Endothelial cell of umbilical vein (primary cell): ENCODE results near the gene IGFL2. TPM values are rescaled to one million over a fixed set of nuclear protein-coding genes. Genes with fewer than 3 reads are reported as not detected.

Source experiments
- BruUV-seq: library from RNA; stranded (reverse); fragments of 400-500 nt; replicated peaks from 2 replicates; lab custom pipeline; 2021; lab: Mats Ljungman, UMichigan
- CTCF ChIA-PET: fragments of 300-600, 350-600 bp; sonication (Branson Sonifier 250); formaldehyde crosslinking; loops from one replicate; lab custom pipeline; 2021; ENCODE audit warnings: antibody characterized with exemption, inconsistent platforms; lab: Charles Lee
- POLR2A ChIA-PET: fragments of 300-600, 350-600 bp; sonication (Branson Sonifier 250); formaldehyde crosslinking; loops from one replicate; lab custom pipeline; 2021; ENCODE audit warnings: antibody characterized with exemption, inconsistent platforms; lab: Charles Lee
- DNase-seq: peaks from one replicate; pipeline ENCODE4 v3.0.0-alpha.2; 2011; ENCODE audit warnings: low read depth, low spot score
- FAIRE-seq: peaks from 2 replicates; lab custom pipeline; 2011; peaks lifted over from hg19 to GRCh38; lab: Jason Lieb, UNC
- H2AFZ ChIP-seq: 2 replicates; pipeline ENCODE4 v1.6.0; 2012; ENCODE audit warnings: low read depth, low read length, control low read depth, inconsistent platforms
- H3K27ac ChIP-seq: 2 replicates; pipeline ENCODE4 v1.5.1; 2011; ENCODE audit warnings: low read depth, mild to moderate bottlenecking, control low read depth, low read length, moderate library complexity; ENCODE audit not compliant: insufficient read depth
- H3K27me3 ChIP-seq, 2 experiments: 2 replicates each; pipeline versions ENCODE4 v1.6.0 to v1.6.1; 2011; ENCODE audit warnings: low read length in 2 of 2, mixed read lengths in 1 of 2; ENCODE audit not compliant: control insufficient read depth in 2 of 2, insufficient read depth in 2 of 2
- H3K36me3 ChIP-seq, 2 experiments: 2 replicates in 1 of 2; 3 replicates in 1 of 2; pipeline ENCODE4 v1.5.1; 2011; ENCODE audit warnings: low read length in 2 of 2, mild to moderate bottlenecking in 1 of 2, moderate library complexity in 1 of 2; ENCODE audit not compliant: control insufficient read depth in 2 of 2, insufficient read depth in 2 of 2; ENCODE audit errors: extremely low read depth in 1 of 2
- H3K4me1 ChIP-seq: 3 replicates; pipeline ENCODE4 v1.5.1; 2011; ENCODE audit warnings: mild to moderate bottlenecking, low read length; ENCODE audit not compliant: control insufficient read depth, insufficient read depth; ENCODE audit errors: extremely low read depth
- H3K4me2 ChIP-seq: 2 replicates; pipeline ENCODE4 v1.6.1; 2011; ENCODE audit warnings: low read length, control low read depth, mixed read lengths; ENCODE audit not compliant: insufficient read depth
- H3K4me3 ChIP-seq, 3 experiments: fragments of 200-600 bp in 1 of 3; sonication (generic), shearing (Covaris generic) in 1 of 3; replicated peaks in 1 of 3; 2 replicates each; pipeline ENCODE4 v1.5.1; 2011 to 2016; ENCODE audit warnings: control low read depth in 3 of 3, low read length in 3 of 3, mild to moderate bottlenecking in 2 of 3, inconsistent platforms in 1 of 3, low read depth in 1 of 3, moderate library complexity in 1 of 3; ENCODE audit not compliant: insufficient read depth in 1 of 3
- H3K79me2 ChIP-seq: 2 replicates; pipeline ENCODE4 v1.6.0; 2012; ENCODE audit warnings: low read length, inconsistent platforms; ENCODE audit not compliant: control insufficient read depth, insufficient read depth
- H3K9ac ChIP-seq: replicated peaks from 2 replicates; pipeline ENCODE3; 2011; ENCODE audit warnings: low read length, control low read depth; ENCODE audit not compliant: insufficient read depth; ENCODE audit errors: extremely low read depth
- H3K9me1 ChIP-seq: replicated peaks from 3 replicates; pipeline ENCODE4 v1.6.0; 2011; ENCODE audit warnings: mild to moderate bottlenecking, low read length; ENCODE audit not compliant: control insufficient read depth, insufficient read depth; ENCODE audit errors: extremely low read depth
- H3K9me3 ChIP-seq: replicated peaks from 2 replicates; pipeline ENCODE4 v1.5.1; 2012; ENCODE audit warnings: low read length, inconsistent platforms; ENCODE audit not compliant: control insufficient read depth, insufficient read depth
- H4K20me1 ChIP-seq: replicated peaks from 2 replicates; pipeline ENCODE3; 2011; ENCODE audit warnings: mild to moderate bottlenecking, low read length; ENCODE audit not compliant: control insufficient read depth, insufficient read depth; ENCODE audit errors: extremely low read depth
- CTCF ChIP-seq, 2 donors: IDR thresholded peaks; 1 replicate in 1 of 2; 2 replicates in 1 of 2; pipeline ENCODE4 v1.5.1; 2011; ENCODE audit warnings: low read length in 2 of 2, mild to moderate bottlenecking in 2 of 2, moderate library complexity in 2 of 2, control low read depth in 1 of 2, inconsistent platforms in 1 of 2, low read depth in 1 of 2; ENCODE audit not compliant: insufficient read depth in 1 of 2; ENCODE audit errors: extremely low read depth in 1 of 2
- EZH2 ChIP-seq: IDR thresholded peaks from 2 replicates; pipeline ENCODE4 v1.6.1; 2012; ENCODE audit warnings: borderline replicate concordance, low read depth, mild to moderate bottlenecking, moderate library complexity, low read length, inconsistent platforms; ENCODE audit not compliant: severe bottlenecking
- FOS ChIP-seq: IDR thresholded peaks from 2 replicates; pipeline ENCODE4 v1.6.1; 2011; ENCODE audit warnings: mild to moderate bottlenecking, low read length, moderate library complexity, borderline replicate concordance; ENCODE audit not compliant: insufficient read depth
- GATA2 ChIP-seq: IDR thresholded peaks from 2 replicates; pipeline ENCODE4 v1.7.0; 2011; ENCODE audit warnings: low read depth, mild to moderate bottlenecking, moderate library complexity, mixed read lengths, low read length; ENCODE audit not compliant: insufficient read length, insufficient read depth
- JUN ChIP-seq: IDR thresholded peaks from 2 replicates; pipeline ENCODE4 v1.6.1; 2011; ENCODE audit warnings: borderline replicate concordance, low read depth; ENCODE audit not compliant: insufficient read length, insufficient read depth
- MAX ChIP-seq: IDR thresholded peaks from 2 replicates; pipeline ENCODE4 v1.6.1; 2011; ENCODE audit not compliant: insufficient read depth, insufficient read length
- MYC ChIP-seq: IDR thresholded peaks from one replicate; pipeline ENCODE4 v1.6.1; 2011; ENCODE audit warnings: mild to moderate bottlenecking, low read depth, low read length
- POLR2A ChIP-seq: IDR thresholded peaks from 2 replicates; pipeline ENCODE4 v1.6.1; 2012; ENCODE audit warnings: low read depth, mild to moderate bottlenecking, control low read depth, low read length
- POLR2AphosphoS5 ChIP-seq: IDR thresholded peaks from 2 replicates; pipeline ENCODE4 v1.6.1; 2012; ENCODE audit warnings: low read depth, mild to moderate bottlenecking, control low read depth, low read length, moderate library complexity; ENCODE audit not compliant: insufficient read depth
- dilution Hi-C: fragments of 300-500 bp; cut with MboI; formaldehyde crosslinking; loops from one replicate; pipeline ENCODE4 v1.15.0; 2019; ENCODE audit warnings: low sequenced_read_pairs; ENCODE audit not compliant: extremely low pct_ligation_motif_present
- intact Hi-C: fragments of 100-400 bp; cut with micrococcal nuclease; formaldehyde crosslinking; loops from one replicate; pipeline ENCODE4 v1.10.0; 2022
- polyA plus RNA-seq, 4 experiments: library from polyadenylated mRNA; depleted of rRNA in 3 of 4; stranded (reverse) in 3 of 4; unstranded in 1 of 4; fragments of >200 nt; gene quantifications; 2 replicates each; pipeline versions ENCODE4 v1.2.1 to v1.2.3, GENCODE V29; 2011 to 2012; ENCODE audit warnings: missing spikeins in 1 of 4
- total RNA-seq: library from RNA; stranded (reverse); gene quantifications from 2 replicates; pipeline ENCODE4 v1.2.3, GENCODE V29; 2021

Gene IGFL2
- total and polyA plus RNA-seq, 2 donors (not counting 3 experiments of a cell fraction or from before 2014, with no cell fraction given), result not detected

GRCh38 chr19:46192992-46193650, 45.1 kb downstream of the IGFL2 start:
- H3K4me2 ChIP-seq, result no peak overlapping the region
- no peak overlapping the region for H3K27ac ChIP-seq
- no peaks in the 10 kb centered on the region for H3K9me1 ChIP-seq
- no peak overlapping the region for H3K4me3 ChIP-seq
- H3K36me3 ChIP-seq, result no peaks in the 10 kb centered on the region
- no peaks in the 10 kb centered on the region for H3K9me3 ChIP-seq
- ChIA-PET CTCF (interaction anchor here (1.1 to 5.3 kb wide), 4 partner anchors 72 to 164 kb away, joined by 3 to 199 read pairs (median 10); no protein-coding TSS in a partner anchor), POLR2A (no interaction called here)
- no TSS peak for BruUV-seq
- H3K4me1 ChIP-seq, result no peaks in the 10 kb centered on the region
- FAIRE-seq, result no peak
- H3K79me2 ChIP-seq, result no peaks in the 10 kb centered on the region
- TF ChIP-seq MAX (no peak), CTCF (IDR thresholded peaks at IDR 0.05; ENCODE audit: extremely low read depth in 1 of 2, insufficient read depth in 1 of 2, low read depth in 1 of 2, low read length in 2 of 2) (no peak), EZH2 (no peak), POLR2AphosphoS5 (no peak), GATA2 (no peak), FOS (no peak), JUN (no peak), POLR2A (no peak), MYC (no peak)
- no peak overlapping the region for H3K9ac ChIP-seq
- DNase-seq, result no peak
- no peaks in the 10 kb centered on the region for H4K20me1 ChIP-seq
- peaks cover 3 to 19% of the 10 kb centered on the region in 2 experiments for H3K27me3 ChIP-seq
- intact Hi-C loops, result no loop called here
- H2AFZ ChIP-seq, result no peak overlapping the region
- dilution Hi-C loops, result no loop called here
